T-helper 17 cell (primary cell): Measurements from ENCODE around the gene WDR88. TPM values are rescaled to one million over a fixed set of nuclear protein-coding genes. Genes with fewer than 3 reads are reported as not detected.

Source experiments
- ATAC-seq: fragments of 150-1000 bp; cut with Tn5 transposase; 2 replicates; pipeline ENCODE4 v1.10.0; 2021; ENCODE audit warnings: mild to moderate bottlenecking, moderate library complexity
- DNase-seq, 3 donors: peaks; one replicate each; pipeline versions ENCODE4 v3.0.0 to v3.0.0-alpha.2; 2020 to 2021
- H3K9me3 ChIP-seq: one replicate; pipeline ENCODE4 v1.7.0; 2013; ENCODE audit warnings: low read length, mild to moderate bottlenecking; ENCODE audit not compliant: control insufficient read depth, poor library complexity, severe bottlenecking
- H3K27ac Mint-ChIP-seq: one replicate; pipeline ENCODE4 v1.8.0; 2022; ENCODE audit warnings: mild to moderate bottlenecking, moderate library complexity, mixed read lengths
- H3K27me3 Mint-ChIP-seq: one replicate; pipeline ENCODE4 v1.8.0; 2022; ENCODE audit warnings: mixed read lengths
- H3K36me3 Mint-ChIP-seq: one replicate; pipeline ENCODE4 v1.8.0; 2022; ENCODE audit warnings: low read depth, mixed read lengths
- H3K4me1 Mint-ChIP-seq: one replicate; pipeline ENCODE4 v1.8.0; 2022; ENCODE audit warnings: mild to moderate bottlenecking, mixed read lengths
- H3K4me3 Mint-ChIP-seq: one replicate; pipeline ENCODE4 v1.8.0; 2022; ENCODE audit warnings: mild to moderate bottlenecking, moderate library complexity, mixed read lengths
- total RNA-seq, 4 donors: library from RNA in 2 of 4; stranded (reverse) in 2 of 4; gene quantifications; one replicate each; pipeline ENCODE4 v1.2.3 and lab custom pipeline; 2022 to 2026

The WDR88 gene
- total RNA-seq, 2 donors from 2014 or later = not detected

DNA sequence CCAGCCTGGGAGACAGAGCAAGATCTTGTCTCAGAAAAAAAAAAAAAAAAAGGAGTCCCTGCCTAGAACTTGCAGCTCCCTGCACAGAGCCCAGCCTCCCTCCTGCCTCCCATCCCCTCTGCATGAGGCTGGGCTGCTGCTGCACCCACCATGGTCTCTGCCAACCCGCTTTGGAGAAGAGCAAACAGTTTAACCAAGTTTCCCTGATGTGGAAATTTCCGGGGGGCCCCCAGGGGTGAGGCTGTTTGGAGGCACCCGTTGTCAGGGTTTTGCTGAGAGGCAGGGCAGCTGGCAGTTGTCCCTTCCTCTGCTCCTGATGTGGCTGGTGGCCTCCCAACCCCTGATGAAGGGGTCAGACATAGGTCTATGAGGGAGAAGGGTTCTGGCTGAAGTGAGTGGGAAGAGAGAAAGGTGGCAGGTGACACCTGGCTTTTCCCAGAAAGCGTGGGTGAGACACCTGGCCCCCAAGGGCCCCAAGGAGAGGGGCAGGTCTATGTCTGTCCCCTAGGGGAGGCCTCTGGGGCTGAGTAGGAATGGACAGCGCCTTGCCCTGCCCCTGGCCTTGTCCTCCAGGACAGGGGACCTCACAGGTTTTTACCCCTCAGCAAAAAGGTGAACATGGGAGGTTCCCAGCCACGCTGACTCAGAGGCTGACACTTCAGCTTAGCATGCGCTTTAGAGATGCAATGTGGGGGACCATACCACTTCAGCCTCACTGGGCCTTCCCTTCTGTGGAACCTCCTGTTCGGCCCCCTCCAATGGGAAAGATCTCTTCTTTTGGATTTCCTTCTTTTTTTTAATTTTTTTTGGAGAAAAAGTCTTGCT, 67.7 kb downstream of the WDR88 start:
- ATAC-seq = no peak
- Mint-ChIP-seq H3K27ac (no peak overlapping the region), H3K4me1 (no peaks in the 10 kb centered on the region)

GRCh38 chr19:33201473-33201872, 69.6 kb downstream of the WDR88 start:
- Mint-ChIP-seq H3K4me1 (no peaks in the 10 kb centered on the region), H3K27me3 (peaks cover 8% of the 10 kb centered on the region), H3K4me3 (no peak overlapping the region), H3K27ac (no peak overlapping the region), H3K36me3 (peaks cover 2% of the 10 kb centered on the region)
- no peaks in the 10 kb centered on the region for H3K9me3 ChIP-seq
- DNase-seq (no peak), ATAC-seq (no peak)

More for the DNA sequence above, 67.7 kb downstream of the WDR88 start:
- H3K27me3 Mint-ChIP-seq = peaks cover 16% of the 10 kb centered on the region
- H3K4me3 Mint-ChIP-seq = no peak overlapping the region
- no peaks in the 10 kb centered on the region for H3K9me3 ChIP-seq
- peaks cover 2% of the 10 kb centered on the region for H3K36me3 Mint-ChIP-seq
- no peak for DNase-seq

GRCh38 chr19:33201886-33202545, 70.1 kb downstream of the WDR88 start:
- H3K9me3 ChIP-seq = no peaks in the 10 kb centered on the region
- peaks cover 2% of the 10 kb centered on the region for H3K36me3 Mint-ChIP-seq
- H3K4me1 Mint-ChIP-seq = no peaks in the 10 kb centered on the region
- no peak for ATAC-seq
- H3K27me3 Mint-ChIP-seq = peaks cover 3% of the 10 kb centered on the region
- no peak for DNase-seq
- H3K4me3 Mint-ChIP-seq = no peak overlapping the region
- no peak overlapping the region for H3K27ac Mint-ChIP-seq

DNA sequence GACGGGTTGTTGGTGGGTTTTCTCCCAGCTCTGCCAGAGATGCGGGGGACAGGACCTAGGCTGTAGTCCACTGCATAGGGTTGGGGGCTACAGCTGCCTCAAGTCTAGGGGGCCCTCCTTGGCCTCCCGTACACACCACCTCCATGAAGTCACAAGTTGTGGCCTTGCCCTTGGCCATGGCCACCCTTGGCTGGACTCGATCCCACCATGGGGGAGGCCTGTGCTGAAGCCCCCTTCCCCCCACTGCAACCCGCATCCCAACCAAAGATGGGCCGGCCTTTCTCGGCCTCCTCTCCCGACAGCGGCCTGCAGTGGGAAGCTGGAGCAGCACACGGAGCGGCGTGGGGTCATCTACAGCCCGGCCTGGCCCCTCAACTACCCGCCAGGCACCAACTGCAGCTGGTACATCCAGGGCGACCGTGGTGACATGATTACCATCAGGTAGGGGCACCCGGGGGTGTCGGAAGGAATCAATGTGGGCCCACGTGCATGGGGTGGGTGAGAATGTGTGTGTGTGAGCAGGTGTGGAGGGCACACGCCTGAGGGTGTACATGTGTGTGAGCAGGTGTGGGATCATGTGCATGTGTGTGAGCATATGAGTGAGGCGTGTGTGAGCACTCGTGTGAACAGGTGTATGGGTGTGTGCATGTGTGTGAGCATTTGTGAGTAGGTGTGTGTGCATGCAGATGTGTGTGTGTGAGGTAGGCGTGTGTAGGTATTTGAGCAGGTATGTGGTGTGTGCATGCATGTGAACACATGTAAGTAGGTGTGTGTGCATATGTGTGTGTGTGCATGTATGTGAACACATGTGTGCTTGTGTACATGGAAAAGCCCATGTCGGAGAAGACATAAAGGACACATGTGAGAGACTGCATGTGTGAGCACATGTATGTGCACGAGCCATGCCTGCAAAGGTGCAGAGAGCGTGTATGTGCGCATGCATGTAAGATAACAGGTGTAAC, 70.9 kb downstream of the WDR88 start:
- no peak for DNase-seq
- no peak for ATAC-seq
- H3K4me1 Mint-ChIP-seq = no peaks in the 10 kb centered on the region
- H3K4me3 Mint-ChIP-seq = no peak overlapping the region
- H3K27ac Mint-ChIP-seq = no peak overlapping the region
- H3K36me3 Mint-ChIP-seq = peaks cover 2% of the 10 kb centered on the region
- H3K27me3 Mint-ChIP-seq = no peaks in the 10 kb centered on the region
- no peaks in the 10 kb centered on the region for H3K9me3 ChIP-seq

- no peaks in the 10 kb centered on the region for H3K27me3 Mint-ChIP-seq
- H3K36me3 Mint-ChIP-seq = peaks cover 2% of the 10 kb centered on the region
- no peak overlapping the region for H3K4me3 Mint-ChIP-seq
- no peak for DNase-seq
- H3K27ac Mint-ChIP-seq = no peak overlapping the region
- ATAC-seq = no peak
- H3K4me1 Mint-ChIP-seq = no peaks in the 10 kb centered on the region
- H3K9me3 ChIP-seq = no peaks in the 10 kb centered on the region
These were observed 71.6 kb downstream of the WDR88 start for GRCh38 chr19:33203529-33203928.

DNA sequence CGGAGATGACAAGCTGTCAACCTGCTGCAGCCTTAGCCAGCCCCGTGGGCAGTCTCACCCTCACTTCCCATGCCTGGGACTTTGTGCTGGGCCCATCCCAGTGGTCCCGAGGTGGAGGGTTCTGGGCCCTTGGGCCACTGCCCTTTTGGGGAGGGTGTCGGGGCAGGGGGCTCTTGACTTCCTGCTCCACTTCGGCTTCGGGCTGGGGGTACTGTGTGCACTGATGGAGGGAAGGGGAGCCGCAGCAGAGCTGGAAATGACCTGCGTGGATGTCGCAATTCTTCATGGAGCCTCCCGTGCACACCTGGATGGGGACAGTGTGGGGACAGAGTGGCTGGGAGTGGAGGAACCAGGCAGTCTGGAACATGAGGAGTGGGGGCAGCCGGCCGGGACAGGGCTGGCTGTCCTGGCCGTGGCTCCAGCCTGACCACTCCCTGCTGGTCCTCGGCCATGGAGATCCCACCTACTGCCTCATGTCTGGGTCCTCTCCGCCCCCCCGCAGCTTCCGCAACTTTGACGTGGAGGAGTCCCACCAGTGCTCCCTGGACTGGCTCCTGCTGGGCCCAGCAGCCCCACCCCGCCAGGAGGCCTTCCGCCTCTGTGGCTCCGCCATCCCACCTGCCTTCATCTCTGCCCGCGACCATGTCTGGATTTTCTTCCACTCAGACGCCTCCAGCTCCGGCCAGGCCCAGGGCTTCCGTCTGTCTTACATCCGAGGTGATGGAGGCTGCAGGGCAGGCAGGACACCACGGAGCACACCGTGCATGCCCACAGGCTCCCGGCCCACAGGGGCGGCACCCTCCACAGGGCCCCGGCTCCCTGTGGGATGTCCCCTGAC, 72.4 kb downstream of the WDR88 start:
- H3K4me3 Mint-ChIP-seq = no peak overlapping the region
- no peaks in the 10 kb centered on the region for H3K36me3 Mint-ChIP-seq
- no peak for ATAC-seq
- no peaks in the 10 kb centered on the region for H3K9me3 ChIP-seq
- H3K27ac Mint-ChIP-seq = no peak overlapping the region
- no peak for DNase-seq
- no peaks in the 10 kb centered on the region for H3K27me3 Mint-ChIP-seq
- no peaks in the 10 kb centered on the region for H3K4me1 Mint-ChIP-seq

DNA sequence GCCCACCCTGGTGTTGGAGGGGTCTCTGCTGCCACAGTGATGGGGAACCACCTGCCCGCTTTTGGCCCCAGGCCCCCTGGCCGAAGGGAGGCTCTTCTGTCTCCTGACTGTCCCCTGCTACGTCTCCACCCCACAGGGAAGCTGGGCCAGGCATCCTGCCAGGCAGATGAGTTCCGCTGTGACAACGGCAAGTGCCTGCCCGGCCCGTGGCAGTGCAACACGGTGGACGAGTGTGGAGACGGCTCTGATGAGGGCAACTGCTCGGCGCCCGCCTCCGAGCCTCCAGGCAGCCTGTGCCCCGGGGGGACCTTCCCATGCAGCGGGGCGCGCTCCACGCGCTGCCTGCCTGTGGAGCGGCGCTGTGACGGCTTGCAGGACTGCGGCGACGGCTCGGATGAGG, 73.2 kb downstream of the WDR88 start:
- Mint-ChIP-seq H3K4me1 (no peaks in the 10 kb centered on the region), H3K4me3 (no peak overlapping the region), H3K27me3 (no peaks in the 10 kb centered on the region), H3K36me3 (no peaks in the 10 kb centered on the region), H3K27ac (no peak overlapping the region)
- H3K9me3 ChIP-seq = no peaks in the 10 kb centered on the region
- DNase-seq = no peak
- no peak for ATAC-seq

- no peaks in the 10 kb centered on the region for H3K36me3 Mint-ChIP-seq
- H3K4me1 Mint-ChIP-seq = no peaks in the 10 kb centered on the region
- no peak overlapping the region for H3K4me3 Mint-ChIP-seq
- H3K27ac Mint-ChIP-seq = no peak overlapping the region
- no peak for ATAC-seq
- no peaks in the 10 kb centered on the region for H3K27me3 Mint-ChIP-seq
- DNase-seq = no peak
- no peaks in the 10 kb centered on the region for H3K9me3 ChIP-seq
These were observed 73.8 kb downstream of the WDR88 start for GRCh38 chr19:33205531-33206260.

DNA sequence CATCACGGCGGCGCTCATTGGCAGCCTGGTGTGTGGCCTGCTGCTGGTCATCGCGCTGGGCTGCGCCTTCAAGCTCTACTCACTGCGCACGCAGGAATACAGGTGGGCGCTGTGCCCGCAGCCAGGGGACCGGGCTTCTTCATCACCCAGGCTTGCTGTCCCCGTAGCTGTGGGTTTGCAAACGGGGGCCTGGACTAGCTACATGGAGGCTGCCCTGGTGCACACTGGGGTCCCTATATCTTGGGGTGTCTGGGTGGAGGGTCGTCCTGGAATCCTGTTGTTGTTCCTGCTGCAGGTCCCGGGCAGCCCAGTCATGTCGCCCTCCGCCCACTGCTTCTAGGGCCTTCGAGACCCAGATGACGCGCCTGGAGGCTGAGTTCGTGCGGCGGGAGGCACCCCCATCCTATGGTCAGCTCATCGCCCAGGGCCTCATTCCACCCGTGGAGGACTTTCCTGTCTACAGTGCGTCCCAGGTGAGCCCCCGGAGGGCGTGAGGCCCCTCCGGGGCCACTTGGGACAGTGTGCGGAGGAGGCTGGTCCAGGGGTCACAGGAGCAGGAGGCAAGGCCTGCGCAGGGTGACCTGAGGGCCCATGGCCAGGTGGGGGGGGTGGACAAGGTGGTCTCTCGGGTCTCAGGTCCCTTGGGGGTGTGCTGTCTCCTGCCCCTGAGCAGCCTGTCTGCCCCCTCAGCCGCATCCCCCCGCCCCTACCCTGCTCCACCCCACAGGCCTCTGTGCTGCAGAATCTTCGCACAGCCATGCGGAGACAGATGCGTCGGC, 74.5 kb downstream of the WDR88 start:
- H3K36me3 Mint-ChIP-seq = no peaks in the 10 kb centered on the region
- no peak overlapping the region for H3K4me3 Mint-ChIP-seq
- no peak overlapping the region for H3K27ac Mint-ChIP-seq
- DNase-seq (no peak), ATAC-seq (no peak)
- no peaks in the 10 kb centered on the region for H3K27me3 Mint-ChIP-seq
- H3K4me1 Mint-ChIP-seq = no peaks in the 10 kb centered on the region
- H3K9me3 ChIP-seq = no peaks in the 10 kb centered on the region

DNA sequence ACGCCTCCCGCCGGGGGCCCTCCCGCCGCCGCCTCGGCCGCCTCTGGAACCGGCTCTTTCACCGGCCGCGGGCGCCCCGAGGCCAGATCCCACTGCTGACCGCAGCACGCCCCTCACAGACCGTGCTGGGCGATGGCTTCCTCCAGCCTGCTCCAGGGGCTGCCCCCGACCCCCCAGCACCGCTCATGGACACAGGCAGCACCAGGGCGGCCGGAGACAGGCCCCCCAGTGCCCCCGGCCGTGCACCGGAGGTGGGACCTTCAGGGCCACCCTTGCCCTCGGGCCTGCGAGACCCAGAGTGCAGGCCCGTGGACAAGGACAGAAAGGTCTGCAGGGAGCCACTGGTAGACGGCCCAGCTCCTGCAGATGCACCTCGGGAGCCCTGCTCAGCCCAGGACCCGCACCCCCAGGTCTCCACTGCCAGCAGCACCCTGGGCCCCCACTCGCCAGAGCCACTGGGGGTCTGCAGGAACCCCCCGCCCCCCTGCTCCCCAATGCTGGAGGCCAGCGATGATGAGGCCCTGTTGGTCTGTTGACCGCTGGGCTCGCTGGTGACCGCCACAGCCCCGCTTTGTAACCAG, 75.2 kb downstream of the WDR88 start:
- Mint-ChIP-seq H3K36me3 (no peaks in the 10 kb centered on the region), H3K27me3 (no peaks in the 10 kb centered on the region), H3K27ac (no peak overlapping the region), H3K4me3 (no peak overlapping the region), H3K4me1 (no peaks in the 10 kb centered on the region)
- ATAC-seq (no peak), DNase-seq (no peak)
- no peaks in the 10 kb centered on the region for H3K9me3 ChIP-seq

- Mint-ChIP-seq H3K27me3 (no peaks in the 10 kb centered on the region), H3K36me3 (no peaks in the 10 kb centered on the region), H3K4me1 (no peaks in the 10 kb centered on the region), H3K27ac (no peak overlapping the region), H3K4me3 (no peak overlapping the region)
- ATAC-seq (no peak), DNase-seq (no peak)
- no peaks in the 10 kb centered on the region for H3K9me3 ChIP-seq
These were observed 76.0 kb downstream of the WDR88 start for GRCh38 chr19:33207903-33208302.
